ENCODE data around the gene PPIA. TPM values are rescaled to one million over a fixed set of nuclear protein-coding genes. Genes with fewer than 3 reads are reported as not detected.

The PPIA gene
- total RNA-seq, 1 experiment from 2014 or later, result 2,409 TPM

DNA sequence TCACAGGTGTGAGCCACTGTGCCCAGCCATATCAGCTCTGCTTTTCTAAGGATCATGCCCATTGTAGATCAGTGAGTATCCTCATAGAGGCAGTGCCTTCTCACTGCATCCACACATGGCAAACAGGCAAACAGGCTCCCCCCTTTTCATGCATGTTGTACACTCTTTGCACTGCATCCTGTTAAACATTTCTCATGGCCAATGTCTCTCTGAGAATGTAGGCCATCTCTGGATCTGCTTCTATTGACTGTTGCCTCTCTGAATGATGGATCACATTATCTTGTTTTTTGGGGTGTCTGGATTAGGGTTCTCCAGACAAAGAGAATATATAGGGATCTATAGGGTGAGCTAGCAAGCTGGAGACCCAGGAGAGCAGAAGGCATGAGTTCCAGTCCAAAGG, 13.1 kb upstream of the PPIA start:
- Histone ChIP-seq H3K14ac (ENCODE audit: insufficient read depth, low read length) (no peak overlapping the region), H3K79me1 (ENCODE audit: insufficient read depth, low read depth, low read length, poor library complexity, severe bottlenecking) (no peaks in the 10 kb centered on the region), H4K91ac (ENCODE audit: insufficient read length, low read depth, low read length) (no peak overlapping the region), H3T11ph (ENCODE audit: low read length) (no peak overlapping the region), H2BK15ac (ENCODE audit: low read depth, low read length) (no peak overlapping the region), H3K27me3 (ENCODE audit: insufficient read depth, low read length) (no peaks in the 10 kb centered on the region), H3K4me1 (ENCODE audit: insufficient read depth, low read length) (no peaks in the 10 kb centered on the region), H2AK5ac (ENCODE audit: insufficient read length, low read length) (no peak overlapping the region), H3K27ac (ENCODE audit: insufficient read length, low read depth, low read length) (no peak overlapping the region), H3K9ac (ENCODE audit: extremely low read depth, insufficient read length, low read length) (no peak overlapping the region), H3K56ac (ENCODE audit: insufficient read length, low read depth, low read length) (no peak overlapping the region), H2BK20ac (ENCODE audit: low read depth, low read length, poor library complexity, severe bottlenecking) (no peak overlapping the region), H2AFZ (ENCODE audit: low read length) (no peak overlapping the region), H3K4me2 (ENCODE audit: insufficient read depth, insufficient read length, low read length) (no peak overlapping the region), H4K20me1 (ENCODE audit: control insufficient read depth, insufficient read depth, insufficient read length) (no peaks in the 10 kb centered on the region), H3K18ac (ENCODE audit: insufficient read length, low read depth, low read length) (no peak overlapping the region), H2BK5ac (ENCODE audit: insufficient read length, low read length) (no peak overlapping the region), H3K9me3 (ENCODE audit: control insufficient read depth, low read depth, low read length) (no peaks in the 10 kb centered on the region), H4K5ac (ENCODE audit: insufficient read length, low read depth, low read length) (no peak overlapping the region), H3K4ac (ENCODE audit: low read depth, low read length) (no peak overlapping the region), H2BK120ac (ENCODE audit: low read depth, low read length, poor library complexity, severe bottlenecking) (no peak overlapping the region), H4K8ac (replicated peaks; ENCODE audit: insufficient read length, low read depth, low read length) (no peak overlapping the region), H2BK12ac (ENCODE audit: insufficient read length, low read depth, low read length) (no peak overlapping the region), H3K79me2 (ENCODE audit: insufficient read depth, low read length) (no peaks in the 10 kb centered on the region), H3K23me2 (ENCODE audit: insufficient read length, low read depth, low read length, poor library complexity, severe bottlenecking) (no peaks in the 10 kb centered on the region), H3K23ac (ENCODE audit: insufficient read length, low read depth, low read length) (no peak overlapping the region)
- H3K9me3 Mint-ChIP-seq, result peaks cover 15 to 17% of the 10 kb centered on the region in 2 experiments
- H3K27ac Mint-ChIP-seq, result no peak overlapping the region
- TF ChIP-seq CTCF (conservative IDR thresholded peaks at IDR 0.05), result no peak
- DNase-seq, result no peak
- H3K4me1 Mint-ChIP-seq, result 0 out of 4 replicates have a peak, but pooled peaks cover 0 to 3% of the 10 kb centered on the region in 2 experiments
- no peak overlapping the region for H3K4me3 Mint-ChIP-seq
- H3K27me3 Mint-ChIP-seq (ENCODE audit: low read depth), result peaks cover 14% of the 10 kb centered on the region
- peaks cover 0 to 6% (median 0%) of the 10 kb centered on the region in 3 experiments; a peak in 2 of 7 replicates for H3K36me3 Mint-ChIP-seq (ENCODE audit: insufficient read depth in 1 of 3, low read depth in 3 of 3)

Measured in H9 (cell line).